Endodermal cell (in vitro differentiated cells): ENCODE data around the gene TLR9. TPM values are rescaled to one million over a fixed set of nuclear protein-coding genes. Genes with fewer than 3 reads are reported as not detected.

ENCODE experiments used
- DNase-seq: peaks from one replicate; pipeline ENCODE4 v3.0.0-alpha.2; 2017
- H3K27ac ChIP-seq: 2 replicates; pipeline ENCODE4 v1.5.1; 2013; ENCODE audit warnings: mild to moderate bottlenecking, low read depth, low read length, moderate library complexity
- H3K27me3 ChIP-seq: 2 replicates; pipeline ENCODE4 v1.6.1; 2013; ENCODE audit warnings: mild to moderate bottlenecking, low read length, moderate library complexity; ENCODE audit not compliant: insufficient read depth, control insufficient read depth, poor library complexity, severe bottlenecking
- H3K36me3 ChIP-seq: 2 replicates; pipeline ENCODE4 v1.7.0; 2013; ENCODE audit warnings: mild to moderate bottlenecking, low read length, moderate library complexity; ENCODE audit not compliant: control insufficient read depth, insufficient read depth
- H3K4me1 ChIP-seq: one replicate; pipeline ENCODE4 v1.7.0; 2013; ENCODE audit warnings: low read length; ENCODE audit not compliant: control insufficient read depth, insufficient read depth
- H3K4me3 ChIP-seq: 2 replicates; pipeline ENCODE4 v1.5.1; 2013; ENCODE audit warnings: mild to moderate bottlenecking, low read length, moderate library complexity
- H3K9ac ChIP-seq: 2 replicates; pipeline ENCODE4 v1.6.1; 2013; ENCODE audit warnings: mild to moderate bottlenecking, low read length, moderate library complexity; ENCODE audit not compliant: poor library complexity, severe bottlenecking; ENCODE audit errors: extremely low read depth
- H3K9me3 ChIP-seq: 2 replicates; pipeline ENCODE4 v1.6.1; 2013; ENCODE audit warnings: mild to moderate bottlenecking, low read length, moderate library complexity; ENCODE audit not compliant: control insufficient read depth
- H3K27ac Mint-ChIP-seq: 2 replicates; pipeline ENCODE4 v1.8.0; 2020; ENCODE audit warnings: mixed read lengths
- H3K27me3 Mint-ChIP-seq: 2 replicates; pipeline ENCODE4 v1.8.0; 2021; ENCODE audit warnings: mild to moderate bottlenecking, mixed read lengths; ENCODE audit not compliant: insufficient read depth
- H3K36me3 Mint-ChIP-seq: 2 replicates; pipeline ENCODE4 v1.8.0; 2020; ENCODE audit warnings: low read depth, mixed read lengths
- H3K4me1 Mint-ChIP-seq: 2 replicates; pipeline ENCODE4 v1.8.0; 2020; ENCODE audit warnings: mixed read lengths
- H3K4me3 Mint-ChIP-seq: 2 replicates; pipeline ENCODE4 v1.8.0; 2020; ENCODE audit warnings: mild to moderate bottlenecking, moderate library complexity, mixed read lengths
- H3K9me3 Mint-ChIP-seq: 2 replicates; pipeline ENCODE4 v1.8.0; 2020; ENCODE audit warnings: mild to moderate bottlenecking, mixed read lengths
- WGBS, 2 experiments: methylation state at CpG; one replicate each; pipeline versions ENCODE4 v1.1.5 to v1.1.7; 2013; ENCODE audit warnings: missing lambda C conversion rate in 2 of 2, mixed read lengths in 1 of 2; ENCODE audit not compliant: insufficient coverage in 1 of 2, insufficient read length in 1 of 2; 5-methylcytosine and 5-hydroxymethylcytosine counted together
- total RNA-seq, 2 donors: library from RNA; stranded (reverse); fragmentation: NEBNext Ultra II Directional in 1 of 2; extraction: Animal tissue kit (Norgen Biotek cat#: 25700) in 1 of 2; gene quantifications; 2 replicates in 1 of 2; 3 replicates in 1 of 2; pipeline ENCODE4 v1.2.1, GENCODE V29; 2021
- TF ChIP-seq, protein P1 (sequence below): fragments of 200-600 bp; sonication (generic); conservative IDR thresholded peaks from 2 replicates; pipeline ENCODE4 v1.5.0; 2021; ENCODE audit warnings: antibody characterized with exemption, mild to moderate bottlenecking

Gene TLR9
- total RNA-seq, 2 donors from 2014 or later = 0.11 TPM; not detected in 1

DNA sequence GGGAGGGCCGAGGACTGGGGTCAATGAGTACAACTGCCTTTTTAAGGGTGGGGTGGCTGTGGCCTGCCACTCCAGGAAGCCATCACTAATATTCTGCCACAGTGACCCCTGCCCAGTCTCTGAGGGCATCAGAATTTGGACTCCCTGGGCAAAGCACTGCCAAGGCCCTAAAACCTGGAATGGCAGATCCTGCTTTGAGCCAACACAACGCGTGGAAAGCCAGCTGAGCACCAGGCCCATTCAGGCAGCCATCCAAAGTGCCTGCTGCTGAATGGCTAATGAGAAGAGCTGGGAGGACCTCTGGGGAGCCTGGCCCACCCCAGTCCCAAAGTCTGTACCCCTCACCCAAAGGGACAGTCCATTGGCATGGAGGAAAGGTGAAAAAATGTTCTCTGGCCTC is 8.5 kb upstream of the TLR9 start:
- Histone ChIP-seq H3K27ac (no peak overlapping the region), H3K4me1 (peaks cover 4% of the 10 kb centered on the region), H3K4me3 (no peak overlapping the region), H3K9ac (no peak overlapping the region), H3K9me3 (no peaks in the 10 kb centered on the region), H3K27me3 (no peaks in the 10 kb centered on the region), H3K36me3 (peaks cover 18% of the 10 kb centered on the region)
- no peak overlapping the region for H3K4me3 Mint-ChIP-seq
- H3K36me3 Mint-ChIP-seq = peaks cover 28% of the 10 kb centered on the region
- no peak for DNase-seq
- 91 to 100% methylated on average over 1 to 3 of the region's 3 CpGs for WGBS, 2 experiments
- H3K4me1 Mint-ChIP-seq = peaks cover 13% of the 10 kb centered on the region
- no peak overlapping the region for H3K27ac Mint-ChIP-seq
- no peaks in the 10 kb centered on the region for H3K9me3 Mint-ChIP-seq
- TF ChIP-seq, protein P1, sequence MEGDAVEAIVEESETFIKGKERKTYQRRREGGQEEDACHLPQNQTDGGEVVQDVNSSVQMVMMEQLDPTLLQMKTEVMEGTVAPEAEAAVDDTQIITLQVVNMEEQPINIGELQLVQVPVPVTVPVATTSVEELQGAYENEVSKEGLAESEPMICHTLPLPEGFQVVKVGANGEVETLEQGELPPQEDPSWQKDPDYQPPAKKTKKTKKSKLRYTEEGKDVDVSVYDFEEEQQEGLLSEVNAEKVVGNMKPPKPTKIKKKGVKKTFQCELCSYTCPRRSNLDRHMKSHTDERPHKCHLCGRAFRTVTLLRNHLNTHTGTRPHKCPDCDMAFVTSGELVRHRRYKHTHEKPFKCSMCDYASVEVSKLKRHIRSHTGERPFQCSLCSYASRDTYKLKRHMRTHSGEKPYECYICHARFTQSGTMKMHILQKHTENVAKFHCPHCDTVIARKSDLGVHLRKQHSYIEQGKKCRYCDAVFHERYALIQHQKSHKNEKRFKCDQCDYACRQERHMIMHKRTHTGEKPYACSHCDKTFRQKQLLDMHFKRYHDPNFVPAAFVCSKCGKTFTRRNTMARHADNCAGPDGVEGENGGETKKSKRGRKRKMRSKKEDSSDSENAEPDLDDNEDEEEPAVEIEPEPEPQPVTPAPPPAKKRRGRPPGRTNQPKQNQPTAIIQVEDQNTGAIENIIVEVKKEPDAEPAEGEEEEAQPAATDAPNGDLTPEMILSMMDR = no peak
- H3K27me3 Mint-ChIP-seq = no peaks in the 10 kb centered on the region

DNA sequence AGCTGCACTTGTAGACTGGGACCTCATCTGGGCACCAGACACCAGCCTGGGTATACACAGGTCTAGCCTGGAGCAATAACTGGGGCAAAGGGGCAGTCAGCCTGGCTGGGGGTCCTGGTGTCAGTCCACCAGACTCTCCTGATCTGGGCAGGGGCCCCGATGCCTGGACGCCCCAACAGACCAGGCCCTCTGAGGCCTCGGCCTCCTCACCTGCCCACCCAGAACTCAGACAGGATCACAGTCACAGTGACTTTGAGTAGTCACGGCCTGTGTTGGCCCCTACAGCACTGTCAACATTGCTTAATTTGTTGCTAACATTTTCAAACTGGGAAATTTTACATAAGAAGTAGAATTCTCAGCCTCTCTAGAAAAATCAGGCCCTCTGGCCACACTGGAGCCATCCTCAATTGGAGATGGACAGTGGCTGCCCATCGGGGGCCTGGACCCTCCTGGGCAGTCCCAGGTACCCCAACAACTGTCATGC is 7.7 kb upstream of the TLR9 start:
- H3K27me3 Mint-ChIP-seq = no peaks in the 10 kb centered on the region
- no peak overlapping the region for H3K9ac ChIP-seq
- no peak overlapping the region for H3K4me3 ChIP-seq
- no peaks in the 10 kb centered on the region for H3K9me3 ChIP-seq
- H3K27me3 ChIP-seq = no peaks in the 10 kb centered on the region
- TF ChIP-seq, protein P1 = no peak
- H3K36me3 ChIP-seq = peaks cover 18% of the 10 kb centered on the region
- H3K27ac ChIP-seq = no peak overlapping the region
- H3K4me1 Mint-ChIP-seq = peaks cover 8% of the 10 kb centered on the region
- 93 to 94% methylated on average over 3 to 5 of the region's 5 CpGs for WGBS, 2 experiments
- H3K27ac Mint-ChIP-seq = no peak overlapping the region
- DNase-seq = no peak
- no peaks in the 10 kb centered on the region for H3K9me3 Mint-ChIP-seq
- peaks cover 4% of the 10 kb centered on the region for H3K4me1 ChIP-seq
- no peak overlapping the region for H3K4me3 Mint-ChIP-seq
- peaks cover 29% of the 10 kb centered on the region for H3K36me3 Mint-ChIP-seq

DNA sequence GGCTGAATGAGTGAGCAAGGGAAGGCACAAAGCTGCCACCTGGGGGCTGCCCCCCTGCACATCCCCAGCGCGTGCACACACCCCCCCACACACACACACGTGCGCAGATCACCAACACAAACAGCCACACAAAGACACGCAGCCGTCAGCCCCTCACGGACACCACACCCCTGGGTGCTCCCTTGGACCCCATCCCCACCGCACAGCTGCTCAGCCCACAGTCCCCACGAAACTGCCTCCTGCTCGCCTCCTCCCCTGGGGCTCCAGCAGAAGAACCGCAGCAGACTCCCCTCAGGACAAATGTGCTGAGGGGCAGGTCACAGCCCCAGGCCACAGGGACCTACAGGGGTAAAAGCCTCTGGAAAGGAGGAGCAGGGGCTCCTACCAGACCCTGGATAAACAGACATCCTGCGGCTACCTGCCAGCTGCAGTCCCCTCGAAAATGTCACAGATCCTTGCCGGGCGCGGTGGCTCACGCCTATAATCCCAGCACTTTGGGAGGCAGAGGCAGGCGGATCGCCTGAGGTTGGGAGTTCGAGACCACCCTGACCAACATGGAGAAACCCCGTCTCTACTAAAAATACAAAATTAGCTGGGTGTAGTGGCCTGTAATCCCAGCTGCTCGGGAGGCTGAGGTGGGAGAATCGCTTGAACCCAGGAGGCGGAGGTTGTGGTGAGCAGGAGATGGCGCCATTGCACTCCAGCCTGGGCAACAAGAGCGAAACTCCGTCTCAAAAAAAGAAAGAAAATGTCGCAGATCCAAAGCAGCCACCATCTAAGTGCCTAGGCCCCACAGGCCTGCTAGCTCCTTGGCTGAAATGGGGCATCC is 7.0 kb upstream of the TLR9 start:
- H3K36me3 Mint-ChIP-seq = peaks cover 29% of the 10 kb centered on the region
- WGBS, 2 experiments = 90 to 94% methylated on average over 17 to 28 of the region's 28 CpGs
- H3K9ac ChIP-seq = no peak overlapping the region

More for the DNA sequence above, 7.0 kb upstream of the TLR9 start:
- H3K27me3 Mint-ChIP-seq = no peaks in the 10 kb centered on the region
- H3K4me3 Mint-ChIP-seq = no peak overlapping the region
- Histone ChIP-seq H3K9me3 (no peaks in the 10 kb centered on the region), H3K27ac (no peak overlapping the region), H3K4me1 (peaks cover under 1% of the 10 kb centered on the region), H3K27me3 (no peaks in the 10 kb centered on the region), H3K4me3 (no peak overlapping the region), H3K36me3 (peaks cover 18% of the 10 kb centered on the region)
- H3K9me3 Mint-ChIP-seq = no peaks in the 10 kb centered on the region
- TF ChIP-seq, protein P1 = peak; percentile 62
- H3K4me1 Mint-ChIP-seq = peaks cover 4% of the 10 kb centered on the region
- H3K27ac Mint-ChIP-seq = no peak overlapping the region
- DNase-seq = peak; percentile 74
